ENCODE data around the gene RBMS3. TPM values are rescaled to one million over a fixed set of nuclear protein-coding genes. Genes with fewer than 3 reads are reported as not detected.

The RBMS3 gene
- total RNA-seq, 1 experiment from 2014 or later, result 0.42 TPM

GRCh38 chr3:29307295-29307694 lies 26.4 kb downstream of the RBMS3 start (continued):
- no peak for TF ChIP-seq ZFX (IDR thresholded peaks at IDR 0.05)

- Histone ChIP-seq H4K20me1 (ENCODE audit: insufficient read depth) (no peaks in the 10 kb centered on the region), H3K9me3 (ENCODE audit: control insufficient read depth in 1 of 2, insufficient read depth in 1 of 2, low read depth in 1 of 2, low read length in 2 of 2) (no peaks in the 10 kb centered on the region), H3K79me2 (ENCODE audit: insufficient read depth, low read length) (no peaks in the 10 kb centered on the region), H3K4me2 (ENCODE audit: low read length) (no peak overlapping the region), H3K9ac (ENCODE audit: low read length) (no peak overlapping the region), H2AFZ (ENCODE audit: low read depth, low read length, poor library complexity, severe bottlenecking) (no peak overlapping the region), H3K27me3 (ENCODE audit: insufficient read depth, low read length) (no peaks in the 10 kb centered on the region; the same call in 1 of the 2 replicates), H3K9me2 (ENCODE audit: insufficient read depth) (no peaks in the 10 kb centered on the region), H3K4me3 (replicated peaks in 1 of 2; ENCODE audit: low read depth in 1 of 2, low read length in 2 of 2) (no peak overlapping the region), H3K4me1 (ENCODE audit: control insufficient read depth in 1 of 2, insufficient read depth in 2 of 2, low read length in 2 of 2) (no peaks in the 10 kb centered on the region), H3K36me3 (ENCODE audit: control insufficient read depth in 1 of 2, insufficient read depth in 2 of 2, low read length in 2 of 2) (no peaks in the 10 kb centered on the region), H3K27ac (ENCODE audit: low read depth, low read length) (no peak overlapping the region)
- ChIA-PET POLR2A (no interaction called here), RAD21 (ENCODE audit: low non-redundant PET in 1 of 2, low total read pairs in 2 of 2, uncharacterized antibody in 2 of 2, unreplicated experiment in 2 of 2) (no interaction called here), CTCF (no interaction called here)
- DNase-seq (ENCODE audit: low read depth, low spot score) (no peak), ATAC-seq (no peak)
- TF ChIP-seq ZNF274 (IDR thresholded peaks at IDR 0.05; ENCODE audit: low read depth, low read length) (no peak), ZFX (IDR thresholded peaks at IDR 0.05) (no peak), EZH2 (IDR thresholded peaks at IDR 0.05) (no peak), TCF7L2 (IDR thresholded peaks at IDR 0.05; ENCODE audit: borderline replicate concordance, extremely low read depth, insufficient read depth, insufficient read length) (no peak), YY1 (IDR thresholded peaks at IDR 0.05; ENCODE audit: extremely low read depth, insufficient replicate concordance, low read depth, low read length) (no peak), ZBTB33 (IDR thresholded peaks at IDR 0.05; ENCODE audit: extremely low read depth, insufficient replicate concordance, low read length) (no peak), CTCF (IDR thresholded peaks at IDR 0.05 in 2 of 3, conservative IDR thresholded peaks at IDR 0.05 in 1 of 3; ENCODE audit: borderline replicate concordance in 1 of 3, insufficient read depth in 1 of 3, low read depth in 2 of 3, low read length in 2 of 3) (no peak), MAX (IDR thresholded peaks at IDR 0.05) (no peak)
- no TSS peak for BruUV-seq (replicated peaks)
- intact Hi-C loops (cut with micrococcal nuclease), result no loop called here
Measured at GRCh38 chr3:29310865-29311264, 30.0 kb downstream of the RBMS3 start.

All from HCT116 (cell line).